IgD-negative memory B cell (primary cell): ENCODE data around the gene COG5. TPM values are rescaled to one million over a fixed set of nuclear protein-coding genes. Genes with fewer than 3 reads are reported as not detected.

Experiments
- H3K27ac Mint-ChIP-seq, 3 donors: one replicate each; pipeline ENCODE4 v1.8.0; 2020 to 2022; ENCODE audit warnings: mild to moderate bottlenecking in 3 of 3, mixed read lengths in 3 of 3, moderate library complexity in 1 of 3
- H3K27me3 Mint-ChIP-seq: one replicate; pipeline ENCODE4 v1.8.0; 2021; ENCODE audit warnings: mixed read lengths
- H3K36me3 Mint-ChIP-seq: one replicate; pipeline ENCODE4 v1.8.0; 2020; ENCODE audit warnings: mild to moderate bottlenecking, mixed read lengths
- H3K4me1 Mint-ChIP-seq, 3 donors: one replicate each; pipeline ENCODE4 v1.8.0; 2020 to 2022; ENCODE audit warnings: mixed read lengths in 3 of 3, mild to moderate bottlenecking in 1 of 3
- H3K4me3 Mint-ChIP-seq, 4 donors: one replicate each; pipeline ENCODE4 v1.8.0; 2020 to 2022; ENCODE audit warnings: mild to moderate bottlenecking in 4 of 4, mixed read lengths in 4 of 4, moderate library complexity in 3 of 4
- H3K9me3 Mint-ChIP-seq, 3 donors: one replicate each; pipeline ENCODE4 v1.8.0; 2020 to 2021; ENCODE audit warnings: mixed read lengths in 3 of 3, mild to moderate bottlenecking in 1 of 3
- polyA plus RNA-seq: library from polyadenylated mRNA; unstranded; fragments of 300-500 nt; fragmentation: Illumina TruSeq; gene quantifications from one replicate; pipeline ENCODE4 v1.2.3, GENCODE V29; 2021

COG5 gene
- 27.3 TPM for polyA plus RNA-seq

GRCh38 chr7:107563775-107564552, at the start of gene COG5, which contains the start of gene DUS4L:
Gene COG5, minus strand, starts transcription at chr7:107563920. Its CDS starts 24 bp downstream, at chr7:107563896.
Gene DUS4L, plus strand, starts transcription at chr7:107563971. Its CDS starts 3,100 bp downstream, at chr7:107567071.
- Mint-ChIP-seq H3K4me3 (peak within 1 kb of the TSS; percentile 78 to 97 (median 92)), H3K9me3 (no peaks in the 10 kb centered on the region), H3K27me3 (no peaks in the 10 kb centered on the region), H3K36me3 (peaks cover 9% of the 10 kb centered on the region), H3K27ac (peak within 1 kb of the TSS; percentile 51 to 93 (median 93)), H3K4me1 (peaks cover 37 to 42% (median 40%) of the 10 kb centered on the region in 3 donors)

- Mint-ChIP-seq H3K9me3 (no peaks in the 10 kb centered on the region), H3K4me1 (peaks cover 0 to 1% (median 0%) of the 10 kb centered on the region in 3 donors), H3K27me3 (no peaks in the 10 kb centered on the region), H3K36me3 (peaks cover 25% of the 10 kb centered on the region), H3K27ac (peak overlapping the region in 2 of 3 donors; percentile 74), H3K4me3 (no peak overlapping the region)
These were observed 49.7 kb upstream of the COG5 start for GRCh38 chr7:107613439-107613838.

- H3K36me3 Mint-ChIP-seq, result peaks cover 22% of the 10 kb centered on the region
- no peak overlapping the region for H3K27ac Mint-ChIP-seq
- H3K27me3 Mint-ChIP-seq, result no peaks in the 10 kb centered on the region
- no peak overlapping the region for H3K4me3 Mint-ChIP-seq
- no peaks in the 10 kb centered on the region for H3K9me3 Mint-ChIP-seq
- H3K4me1 Mint-ChIP-seq, result no peaks in the 10 kb centered on the region
These were observed 46.6 kb upstream of the COG5 start for GRCh38 chr7:107610323-107610722.

- H3K4me3 Mint-ChIP-seq, result no peak overlapping the region
- no peaks in the 10 kb centered on the region for H3K27me3 Mint-ChIP-seq
- H3K4me1 Mint-ChIP-seq, result no peaks in the 10 kb centered on the region
- H3K36me3 Mint-ChIP-seq, result peaks cover 19% of the 10 kb centered on the region
- H3K9me3 Mint-ChIP-seq, result no peaks in the 10 kb centered on the region
- H3K27ac Mint-ChIP-seq, result no peak overlapping the region
These were observed 46.1 kb upstream of the COG5 start for GRCh38 chr7:107609811-107610261.

- Mint-ChIP-seq H3K4me1 (peaks cover 0 to 1% (median 0%) of the 10 kb centered on the region in 3 donors), H3K27ac (no peak overlapping the region), H3K36me3 (peaks cover 10% of the 10 kb centered on the region), H3K9me3 (no peaks in the 10 kb centered on the region), H3K4me3 (no peak overlapping the region), H3K27me3 (no peaks in the 10 kb centered on the region)
These were observed 42.6 kb upstream of the COG5 start for GRCh38 chr7:107606303-107606702.

GRCh38 chr7:107605218-107605815, 41.6 kb upstream of the COG5 start:
- peaks cover 0 to 1% (median 0%) of the 10 kb centered on the region in 3 donors for H3K4me1 Mint-ChIP-seq
- H3K27me3 Mint-ChIP-seq, result no peaks in the 10 kb centered on the region
- H3K27ac Mint-ChIP-seq, result no peak overlapping the region
- no peaks in the 10 kb centered on the region for H3K9me3 Mint-ChIP-seq
- H3K4me3 Mint-ChIP-seq, result no peak overlapping the region
- H3K36me3 Mint-ChIP-seq, result peaks cover 9% of the 10 kb centered on the region

GRCh38 chr7:107600816-107601215, 37.1 kb upstream of the COG5 start:
- peaks cover 6% of the 10 kb centered on the region for H3K36me3 Mint-ChIP-seq
- H3K4me3 Mint-ChIP-seq, result no peak overlapping the region
- peaks cover 0 to 1% (median 0%) of the 10 kb centered on the region in 3 donors for H3K4me1 Mint-ChIP-seq
- H3K27ac Mint-ChIP-seq, result peak overlapping the region in 1 of 3 donors; percentile 5
- H3K9me3 Mint-ChIP-seq, result no peaks in the 10 kb centered on the region
- no peaks in the 10 kb centered on the region for H3K27me3 Mint-ChIP-seq

GRCh38 chr7:107599262-107599661, 35.5 kb upstream of the COG5 start:
- Mint-ChIP-seq H3K27ac (no peak overlapping the region), H3K4me3 (no peak overlapping the region), H3K4me1 (peaks cover 0 to 1% (median 0%) of the 10 kb centered on the region in 3 donors), H3K36me3 (peaks cover 6% of the 10 kb centered on the region), H3K27me3 (no peaks in the 10 kb centered on the region), H3K9me3 (no peaks in the 10 kb centered on the region)

- no peak overlapping the region for H3K27ac Mint-ChIP-seq
- H3K36me3 Mint-ChIP-seq, result peaks cover 10% of the 10 kb centered on the region
These were observed 34.2 kb upstream of the COG5 start for GRCh38 chr7:107597953-107598352.

GRCh38 chr7:107597582-107597916, 33.8 kb upstream of the COG5 start:
- Mint-ChIP-seq H3K4me1 (peaks cover 0 to under 1% (median 0%) of the 10 kb centered on the region in 3 donors), H3K9me3 (no peaks in the 10 kb centered on the region), H3K4me3 (no peak overlapping the region), H3K36me3 (peaks cover 10% of the 10 kb centered on the region), H3K27ac (no peak overlapping the region), H3K27me3 (no peaks in the 10 kb centered on the region)

More at GRCh38 chr7:107597953-107598352, 34.2 kb upstream of the COG5 start:
- peaks cover 0 to 1% (median 0%) of the 10 kb centered on the region in 3 donors for H3K4me1 Mint-ChIP-seq
- H3K9me3 Mint-ChIP-seq, result no peaks in the 10 kb centered on the region
- no peak overlapping the region for H3K4me3 Mint-ChIP-seq
- H3K27me3 Mint-ChIP-seq, result no peaks in the 10 kb centered on the region

GRCh38 chr7:107596881-107597581, 33.3 kb upstream of the COG5 start:
- Mint-ChIP-seq H3K4me3 (no peak overlapping the region), H3K36me3 (peaks cover 8% of the 10 kb centered on the region), H3K27ac (no peak overlapping the region), H3K4me1 (no peaks in the 10 kb centered on the region), H3K27me3 (no peaks in the 10 kb centered on the region), H3K9me3 (no peaks in the 10 kb centered on the region)

GRCh38 chr7:107594961-107595737, 31.4 kb upstream of the COG5 start:
- H3K36me3 Mint-ChIP-seq, result peaks cover 8% of the 10 kb centered on the region
- H3K4me1 Mint-ChIP-seq, result no peaks in the 10 kb centered on the region
- no peaks in the 10 kb centered on the region for H3K27me3 Mint-ChIP-seq
- H3K27ac Mint-ChIP-seq, result peak overlapping the region in 1 of 3 donors; percentile 20
- H3K9me3 Mint-ChIP-seq, result no peaks in the 10 kb centered on the region
- H3K4me3 Mint-ChIP-seq, result no peak overlapping the region

- no peaks in the 10 kb centered on the region for H3K27me3 Mint-ChIP-seq
- H3K36me3 Mint-ChIP-seq, result peaks cover 8% of the 10 kb centered on the region
- H3K27ac Mint-ChIP-seq, result no peak overlapping the region
- H3K9me3 Mint-ChIP-seq, result no peaks in the 10 kb centered on the region
- no peak overlapping the region for H3K4me3 Mint-ChIP-seq
- no peaks in the 10 kb centered on the region for H3K4me1 Mint-ChIP-seq
These were observed 29.3 kb upstream of the COG5 start for GRCh38 chr7:107593025-107593410.

GRCh38 chr7:107592361-107593024, 28.8 kb upstream of the COG5 start:
- Mint-ChIP-seq H3K27me3 (no peaks in the 10 kb centered on the region), H3K4me3 (no peak overlapping the region), H3K36me3 (peaks cover 8% of the 10 kb centered on the region), H3K4me1 (no peaks in the 10 kb centered on the region), H3K9me3 (no peaks in the 10 kb centered on the region), H3K27ac (no peak overlapping the region)
